Activated CD8-positive, alpha-beta memory T cell treated with anti-CD3 and anti-CD28 coated beads for 1 hour (primary cell): ENCODE results near the gene ASIC2.
"Not testable (repeated sequence)": the region's sequence is repeated elsewhere in the genome, so short reads cannot be mapped to it uniquely, and the experiment has no call there.

Source experiments
- DNase-seq, 2 donors: peaks; one replicate each; pipeline ENCODE4 v3.0.0-alpha.2; 2020; ENCODE audit warnings: low read depth in 1 of 2; ENCODE audit errors: extremely low read depth in 1 of 2

Gene ASIC2

DNA sequence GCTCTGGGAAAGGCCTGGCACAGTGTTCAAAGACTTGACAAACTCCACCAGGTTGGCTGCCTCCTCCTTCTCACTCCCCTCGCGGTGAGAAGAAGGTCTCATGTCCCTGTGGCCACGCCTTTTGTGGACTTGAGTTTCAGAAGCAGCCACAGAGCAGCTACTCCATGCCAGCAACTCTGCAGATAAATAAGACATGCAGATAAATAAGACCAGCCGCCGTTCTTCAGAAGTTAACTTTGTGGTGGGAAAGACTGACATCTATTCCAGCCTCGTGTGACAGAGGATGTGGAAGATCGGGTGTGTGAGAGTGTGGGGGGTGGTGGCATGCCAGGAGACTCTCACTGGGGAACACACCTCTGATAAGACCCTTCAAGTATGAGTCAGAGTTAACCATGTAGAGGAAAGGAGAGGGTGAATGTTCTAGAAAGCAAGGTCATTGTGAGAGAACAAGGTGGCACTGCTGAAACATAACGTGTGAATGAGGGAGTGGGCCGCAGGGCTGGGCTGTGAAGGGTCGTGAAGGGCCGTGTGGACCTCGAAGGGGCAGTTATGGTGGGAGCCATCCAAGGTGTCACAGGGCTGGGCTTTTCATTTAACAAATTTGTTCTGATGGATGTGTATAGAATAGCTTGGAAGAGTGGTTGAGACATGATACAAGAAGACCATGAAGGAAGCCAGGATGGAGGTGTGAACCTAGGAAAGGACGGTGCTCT, 300.6 kb downstream of the ASIC2 start:
- DNase-seq = no peak

- DNase-seq = no peak
These were observed 304.5 kb downstream of the ASIC2 start for GRCh38 chr17:32988481-32989101.

DNA sequence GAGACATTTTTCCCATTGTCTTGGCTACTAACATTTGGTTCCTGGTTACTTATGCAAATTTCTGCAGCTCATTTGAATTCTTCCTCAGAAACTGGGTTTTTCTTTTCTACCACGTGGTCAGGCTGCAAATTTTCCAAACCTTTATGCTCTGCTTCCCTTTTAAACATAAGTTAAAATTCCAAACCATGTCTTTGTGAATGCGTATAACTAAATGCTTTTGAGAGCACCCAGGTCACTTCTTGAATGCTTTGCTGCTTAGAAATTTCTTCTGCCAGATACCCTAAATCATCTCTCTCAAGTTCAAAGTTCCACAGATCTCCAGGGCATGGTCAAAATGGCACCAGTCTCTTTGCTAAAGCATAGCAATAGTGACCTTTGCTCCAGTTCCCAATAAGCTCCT, 305.2 kb downstream of the ASIC2 start:
- not testable (repeated sequence) for DNase-seq

DNA sequence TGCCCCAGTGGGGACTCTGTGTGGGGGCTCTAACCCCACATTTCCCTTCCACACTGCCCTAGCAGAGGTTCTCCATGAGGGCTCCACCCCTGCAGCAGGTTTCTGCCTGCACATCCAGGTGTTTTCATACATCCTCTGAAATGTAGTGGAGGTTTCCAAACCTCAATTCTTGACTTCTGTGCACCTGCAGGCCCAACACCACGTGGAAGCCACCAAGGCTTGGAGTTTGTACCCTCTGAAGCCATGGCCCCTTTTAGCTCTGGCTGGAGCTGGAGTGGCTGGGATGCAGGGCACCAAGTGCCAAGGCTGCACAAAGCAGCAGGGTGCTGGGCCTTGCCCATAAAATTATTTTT, 305.7 kb downstream of the ASIC2 start:
- not testable (repeated sequence) for DNase-seq

GRCh38 chr17:32985050-32985756, 307.9 kb downstream of the ASIC2 start:
- no peak for DNase-seq

DNA sequence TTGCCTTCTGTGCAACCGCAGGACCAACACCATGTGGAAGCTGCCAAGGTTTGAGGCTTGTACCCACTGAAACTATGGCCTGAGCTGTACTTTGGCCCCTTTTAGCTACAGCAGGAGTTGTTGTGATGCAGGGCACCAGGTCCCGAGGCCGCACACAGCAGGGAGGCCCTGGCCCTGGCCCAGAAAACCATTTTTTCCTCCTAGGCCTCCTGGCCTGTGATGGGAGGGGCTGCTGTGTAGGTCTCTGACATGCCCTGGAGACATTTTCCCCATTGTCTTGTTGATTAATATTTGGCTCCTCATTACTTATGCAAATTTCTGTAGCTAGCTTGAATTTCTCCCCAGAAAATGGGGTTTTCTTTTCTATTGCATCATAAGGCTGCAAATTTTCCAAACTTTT, 311.5 kb downstream of the ASIC2 start:
- DNase-seq = not testable (repeated sequence)

GRCh38 chr17:32980230-32980629, 312.9 kb downstream of the ASIC2 start:
- DNase-seq = no peak

- no peak for DNase-seq
These were observed 316.5 kb downstream of the ASIC2 start for GRCh38 chr17:32976605-32977004.

- DNase-seq = no peak
These were observed 317.0 kb downstream of the ASIC2 start for GRCh38 chr17:32976131-32976530.

- no peak for DNase-seq
These were observed 321.9 kb downstream of the ASIC2 start for GRCh38 chr17:32971171-32971570.

DNA sequence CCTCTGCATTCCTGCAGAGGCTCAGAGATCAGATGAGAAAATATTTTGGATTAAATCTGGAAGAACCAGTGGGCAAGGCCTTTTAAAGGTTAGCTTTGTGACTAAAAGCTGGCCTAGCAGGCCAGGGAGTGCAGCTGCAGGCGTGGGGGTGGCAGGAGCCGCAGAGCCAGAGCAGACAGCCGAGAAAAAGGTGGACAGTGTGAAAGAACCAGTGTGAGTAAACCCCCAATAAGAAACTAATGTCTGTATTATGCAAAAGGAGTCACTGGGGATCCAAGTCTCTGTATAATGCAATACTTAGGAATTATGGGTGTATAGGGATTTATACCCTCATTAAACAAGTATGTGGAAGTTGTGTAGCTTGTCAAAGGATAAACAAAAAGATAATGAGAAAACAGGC, 322.8 kb downstream of the ASIC2 start:
- DNase-seq = no peak

GRCh38 chr17:32969231-32969630, 323.9 kb downstream of the ASIC2 start:
- not testable (repeated sequence) for DNase-seq

DNA sequence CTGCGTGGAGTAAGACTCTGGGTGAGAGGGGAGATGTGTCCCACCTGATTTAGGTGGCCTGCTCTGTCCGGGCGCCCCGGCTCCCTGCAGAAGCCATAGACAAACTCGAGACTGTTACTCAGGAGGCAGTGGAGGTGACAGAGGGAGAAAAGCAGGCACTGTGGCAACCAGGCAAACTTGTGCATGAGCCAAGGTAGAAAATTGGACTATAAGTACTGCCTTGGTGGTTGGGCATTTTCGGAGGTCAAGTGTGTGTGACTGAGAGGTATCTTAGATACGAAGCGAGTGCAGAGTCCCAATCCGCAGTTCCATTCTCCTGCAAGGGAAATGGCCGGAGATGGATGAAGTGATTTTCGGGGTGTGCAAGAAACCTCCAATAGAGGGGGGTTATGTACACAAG, 328.6 kb downstream of the ASIC2 start:
- DNase-seq = no peak
